ENCODE measurements around the gene MAP2K3. TPM values are rescaled to one million over a fixed set of nuclear protein-coding genes. Genes with fewer than 3 reads are reported as not detected.

The MAP2K3 gene
- total and polyA plus RNA-seq, 2 of the 8 experiments (the other 6 are each of a cell fraction or from before 2014, with no cell fraction given) = 16.9 to 33.5 TPM

GRCh38 chr17:21249086-21249795, 35.3 kb upstream of the MAP2K3 start (continued):
- no peak for TF ChIP-seq NRF1 (IDR thresholded peaks at IDR 0.05; ENCODE audit: low read depth, low read length)
